Measurements from ENCODE around the gene ZNF625.

Gene ZNF625

GRCh38 chr19:12156223-12157058 is at the start of gene ZNF625:
Gene ZNF625, minus strand, starts transcription at chr19:12156734. Its CDS starts 176 bp downstream, at chr19:12156558.
- DNase-seq (ENCODE audit: low read depth) = peak; percentile 70
- no peak for TF ChIP-seq CTCF (IDR thresholded peaks at IDR 0.05; ENCODE audit: low read depth, low read length, missing control alignments)
- peak within 1 kb of the TSS; percentile 79 for H3K4me3 ChIP-seq (ENCODE audit: low read depth, low read length)

GRCh38 chr19:12205296-12205695 is 48.8 kb upstream of the ZNF625 start:
- DNase-seq (ENCODE audit: low read depth) = no peak
- H3K4me3 ChIP-seq (ENCODE audit: low read depth, low read length) = no peak overlapping the region
- no peak for TF ChIP-seq CTCF (IDR thresholded peaks at IDR 0.05; ENCODE audit: low read depth, low read length, missing control alignments)

GRCh38 chr19:12202250-12202649 is 45.7 kb upstream of the ZNF625 start:
- DNase-seq (ENCODE audit: low read depth) = no peak
- peak; percentile 31 for TF ChIP-seq CTCF (IDR thresholded peaks at IDR 0.05; ENCODE audit: low read depth, low read length, missing control alignments)
- no peak overlapping the region for H3K4me3 ChIP-seq (ENCODE audit: low read depth, low read length)

GRCh38 chr19:12199757-12200419 is 43.4 kb upstream of the ZNF625 start:
- TF ChIP-seq CTCF (IDR thresholded peaks at IDR 0.05; ENCODE audit: low read depth, low read length, missing control alignments) = no peak
- H3K4me3 ChIP-seq (ENCODE audit: low read depth, low read length) = no peak overlapping the region
- DNase-seq (ENCODE audit: low read depth) = no peak

GRCh38 chr19:12198136-12198535 is 41.6 kb upstream of the ZNF625 start:
- DNase-seq (ENCODE audit: low read depth) = no peak

More at GRCh38 chr19:12198136-12198535, 41.6 kb upstream of the ZNF625 start:
- no peak overlapping the region for H3K4me3 ChIP-seq (ENCODE audit: low read depth, low read length)
- TF ChIP-seq CTCF (IDR thresholded peaks at IDR 0.05; ENCODE audit: low read depth, low read length, missing control alignments) = no peak
